22Rv1 (cell line): Measurements from ENCODE around the gene GSTM5.

Source experiments
- CTCF ChIP-seq: fragments of 450-650 bp; IDR thresholded peaks from 2 replicates; pipeline ENCODE4 v1.5.1; 2017; ENCODE audit warnings: mild to moderate bottlenecking
- ZFX ChIP-seq: fragments of 450-650 bp; IDR thresholded peaks from 2 replicates; pipeline ENCODE4 v1.6.1; 2017; ENCODE audit warnings: antibody characterized with exemption, borderline replicate concordance

- TF ChIP-seq CTCF (no peak), ZFX (no peak)
These were observed 24.2 kb upstream of the GSTM5 start, which contains the start of gene GSTM1 for GRCh38 chr1:109687641-109688499.
